Measurements from ENCODE around the gene FGFR2.

The FGFR2 gene

DNA sequence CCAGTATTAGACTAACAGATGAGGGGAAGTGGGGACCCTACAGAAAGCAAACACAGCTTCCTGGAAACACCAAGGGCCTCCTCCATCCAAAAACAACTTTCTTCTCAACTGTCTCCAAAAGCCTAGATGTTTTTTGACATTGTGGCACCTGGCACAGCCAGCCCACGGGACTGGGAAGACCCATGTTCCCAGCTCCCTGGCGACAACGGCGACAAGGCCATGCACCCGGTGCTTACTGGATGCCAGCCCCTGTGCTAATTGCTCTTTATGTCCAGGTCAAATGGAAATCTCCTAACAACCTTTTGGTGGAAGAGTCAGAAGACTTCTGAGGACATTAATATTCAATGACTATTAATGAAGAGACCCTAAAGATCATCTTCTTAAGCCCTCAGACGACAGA is 7.1 kb downstream of the FGFR2 start:
- H3K4me1 ChIP-seq (ENCODE audit: control insufficient read depth, insufficient read depth, low read length, poor library complexity, severe bottlenecking), result no peaks in the 10 kb centered on the region
- no peak overlapping the region for H3K4me3 ChIP-seq (ENCODE audit: insufficient read depth, low read depth, low read length, poor library complexity, severe bottlenecking)
- no peak overlapping the region for H3K27ac ChIP-seq (ENCODE audit: insufficient read depth, low read length, poor library complexity, severe bottlenecking)
- no peaks in the 10 kb centered on the region for H3K36me3 ChIP-seq (ENCODE audit: control insufficient read depth, insufficient read depth, low read length)
- DNase-seq, result no peak
- no peaks in the 10 kb centered on the region for H3K27me3 ChIP-seq (replicated peaks; ENCODE audit: control insufficient read depth, insufficient read depth, low read length, poor library complexity, severe bottlenecking)
- no peaks in the 10 kb centered on the region for H3K9me3 ChIP-seq (ENCODE audit: control insufficient read depth, low read length)

- H3K9me3 ChIP-seq (ENCODE audit: control insufficient read depth, low read length), result no peaks in the 10 kb centered on the region
- H3K27ac ChIP-seq (ENCODE audit: insufficient read depth, low read length, poor library complexity, severe bottlenecking), result no peak overlapping the region
- H3K36me3 ChIP-seq (ENCODE audit: control insufficient read depth, insufficient read depth, low read length), result no peaks in the 10 kb centered on the region
- no peak for DNase-seq
- H3K27me3 ChIP-seq (replicated peaks; ENCODE audit: control insufficient read depth, insufficient read depth, low read length, poor library complexity, severe bottlenecking), result no peaks in the 10 kb centered on the region
- H3K4me3 ChIP-seq (ENCODE audit: insufficient read depth, low read depth, low read length, poor library complexity, severe bottlenecking), result no peak overlapping the region
- no peaks in the 10 kb centered on the region for H3K4me1 ChIP-seq (ENCODE audit: control insufficient read depth, insufficient read depth, low read length, poor library complexity, severe bottlenecking)
Measured at GRCh38 chr10:121590772-121591171, 7.5 kb downstream of the FGFR2 start.

GRCh38 chr10:121589553-121589952 is 8.7 kb downstream of the FGFR2 start:
- Histone ChIP-seq H3K9me3 (ENCODE audit: control insufficient read depth, low read length) (no peaks in the 10 kb centered on the region), H3K27ac (ENCODE audit: insufficient read depth, low read length, poor library complexity, severe bottlenecking) (no peak overlapping the region), H3K4me3 (ENCODE audit: insufficient read depth, low read depth, low read length, poor library complexity, severe bottlenecking) (no peak overlapping the region), H3K4me1 (ENCODE audit: control insufficient read depth, insufficient read depth, low read length, poor library complexity, severe bottlenecking) (no peaks in the 10 kb centered on the region), H3K36me3 (ENCODE audit: control insufficient read depth, insufficient read depth, low read length) (no peaks in the 10 kb centered on the region), H3K27me3 (replicated peaks; ENCODE audit: control insufficient read depth, insufficient read depth, low read length, poor library complexity, severe bottlenecking) (no peaks in the 10 kb centered on the region)
- DNase-seq, result no peak

DNA sequence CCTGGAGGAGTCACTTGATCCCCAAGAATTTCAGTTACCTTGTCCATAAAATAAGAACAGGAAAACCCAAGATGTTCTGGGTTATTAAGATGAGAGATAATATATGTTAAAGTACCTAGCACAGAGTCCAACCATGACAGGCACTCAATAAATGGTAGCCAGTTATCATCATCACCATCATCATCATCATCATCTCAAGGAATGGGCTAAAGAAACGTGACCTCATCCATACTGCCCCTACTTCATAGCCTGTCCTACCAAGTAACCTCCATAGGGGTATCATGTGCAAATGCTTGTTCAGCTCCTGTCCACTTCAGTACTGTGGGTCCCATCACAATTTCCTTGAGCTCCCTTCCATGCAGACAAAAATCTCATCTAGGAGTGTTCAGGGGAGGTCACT is 14.4 kb downstream of the FGFR2 start:
- Histone ChIP-seq H3K4me3 (ENCODE audit: insufficient read depth, low read depth, low read length, poor library complexity, severe bottlenecking) (no peak overlapping the region), H3K4me1 (ENCODE audit: control insufficient read depth, insufficient read depth, low read length, poor library complexity, severe bottlenecking) (no peaks in the 10 kb centered on the region), H3K36me3 (ENCODE audit: control insufficient read depth, insufficient read depth, low read length) (no peaks in the 10 kb centered on the region), H3K27me3 (replicated peaks; ENCODE audit: control insufficient read depth, insufficient read depth, low read length, poor library complexity, severe bottlenecking) (no peaks in the 10 kb centered on the region), H3K9me3 (ENCODE audit: control insufficient read depth, low read length) (no peaks in the 10 kb centered on the region), H3K27ac (ENCODE audit: insufficient read depth, low read length, poor library complexity, severe bottlenecking) (no peak overlapping the region)
- DNase-seq, result no peak

DNA sequence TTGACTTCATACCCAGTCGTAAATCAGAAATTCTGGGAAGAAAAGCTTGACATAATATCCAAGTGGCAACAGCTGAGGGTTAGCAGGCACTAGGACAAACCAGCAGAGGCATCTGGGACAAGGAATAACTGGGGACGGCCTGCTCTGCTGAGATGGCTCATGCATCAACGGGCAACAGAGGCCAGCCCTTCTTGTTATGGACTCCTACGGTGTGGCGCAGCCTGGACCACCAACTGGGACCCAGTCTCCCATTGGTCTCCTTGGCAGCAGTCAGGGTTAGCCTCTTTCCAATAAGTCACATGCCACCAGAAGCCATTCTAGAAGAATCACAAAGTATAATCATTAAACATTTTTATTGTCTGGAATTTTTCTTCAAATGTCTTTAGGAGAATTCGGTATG is 15.0 kb downstream of the FGFR2 start:
- H3K36me3 ChIP-seq (ENCODE audit: control insufficient read depth, insufficient read depth, low read length), result no peaks in the 10 kb centered on the region
- DNase-seq, result no peak
- H3K4me3 ChIP-seq (ENCODE audit: insufficient read depth, low read depth, low read length, poor library complexity, severe bottlenecking), result no peak overlapping the region
- H3K27ac ChIP-seq (ENCODE audit: insufficient read depth, low read length, poor library complexity, severe bottlenecking), result no peak overlapping the region
- H3K9me3 ChIP-seq (ENCODE audit: control insufficient read depth, low read length), result no peaks in the 10 kb centered on the region
- H3K27me3 ChIP-seq (replicated peaks; ENCODE audit: control insufficient read depth, insufficient read depth, low read length, poor library complexity, severe bottlenecking), result no peaks in the 10 kb centered on the region
- H3K4me1 ChIP-seq (ENCODE audit: control insufficient read depth, insufficient read depth, low read length, poor library complexity, severe bottlenecking), result no peaks in the 10 kb centered on the region

DNA sequence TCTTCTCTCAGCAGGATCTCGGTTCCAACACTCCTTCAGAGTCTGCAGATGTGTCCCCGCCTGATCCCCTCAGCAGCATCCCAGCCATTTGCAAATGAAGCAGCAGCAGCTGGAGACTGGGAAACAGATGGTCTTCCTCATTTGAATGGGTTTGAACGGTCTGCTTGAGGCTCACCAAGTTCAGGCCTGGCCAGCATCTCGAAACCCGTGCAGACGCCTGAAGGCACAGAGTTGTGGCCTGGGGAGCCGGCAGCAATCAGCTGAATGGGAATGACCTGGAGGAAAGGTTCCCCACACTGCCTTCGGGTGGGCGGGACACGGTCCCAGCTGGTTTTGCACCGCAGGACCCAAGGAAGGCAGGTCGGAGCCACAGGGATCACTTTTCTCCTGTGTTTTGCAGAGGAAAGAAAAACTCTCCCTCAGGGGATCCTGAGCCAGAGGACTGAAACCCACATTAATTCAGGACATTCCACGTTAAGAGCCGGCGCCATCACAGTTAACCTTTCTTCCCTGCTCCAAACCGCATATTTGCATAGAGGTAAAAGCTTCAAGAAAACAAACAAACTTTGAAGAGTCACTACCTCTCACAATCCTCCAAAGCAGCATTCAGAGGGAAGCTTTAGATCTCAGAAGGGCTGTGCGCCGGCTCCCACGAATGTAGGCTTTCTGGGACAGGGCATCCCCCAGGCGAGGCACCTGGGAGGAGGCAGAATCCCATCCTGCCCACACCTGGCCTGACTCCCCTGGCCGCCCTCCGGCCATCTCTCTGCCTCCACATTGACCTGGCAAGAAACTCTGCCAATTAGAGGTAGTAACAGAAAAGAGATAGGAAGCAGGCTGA is 17.7 kb downstream of the FGFR2 start:
- no peak for DNase-seq
- no peak overlapping the region for H3K27ac ChIP-seq (ENCODE audit: insufficient read depth, low read length, poor library complexity, severe bottlenecking)
- H3K4me1 ChIP-seq (ENCODE audit: control insufficient read depth, insufficient read depth, low read length, poor library complexity, severe bottlenecking), result no peaks in the 10 kb centered on the region
- no peaks in the 10 kb centered on the region for H3K9me3 ChIP-seq (ENCODE audit: control insufficient read depth, low read length)
- no peaks in the 10 kb centered on the region for H3K27me3 ChIP-seq (replicated peaks; ENCODE audit: control insufficient read depth, insufficient read depth, low read length, poor library complexity, severe bottlenecking)
- H3K4me3 ChIP-seq (ENCODE audit: insufficient read depth, low read depth, low read length, poor library complexity, severe bottlenecking), result no peak overlapping the region
- no peaks in the 10 kb centered on the region for H3K36me3 ChIP-seq (ENCODE audit: control insufficient read depth, insufficient read depth, low read length)

DNA sequence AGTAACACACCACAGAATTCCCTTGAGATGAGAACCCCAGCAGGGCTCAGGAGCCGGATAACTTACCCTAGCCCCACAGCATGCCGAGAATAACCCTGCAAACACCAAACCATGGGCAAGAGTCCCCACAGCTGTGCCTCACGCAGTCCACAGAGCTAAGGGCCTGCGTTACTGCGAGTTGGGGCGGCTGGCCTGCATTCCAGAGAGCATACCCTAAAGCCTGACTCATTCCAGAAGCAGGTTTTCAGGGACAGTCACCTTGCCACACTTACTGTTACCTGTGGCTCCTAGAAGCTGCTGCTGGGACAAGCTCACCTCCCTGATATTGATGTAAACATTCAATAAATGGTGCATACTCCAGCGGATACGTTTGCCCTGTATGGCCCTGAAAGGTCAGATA is 18.6 kb downstream of the FGFR2 start:
- Histone ChIP-seq H3K36me3 (ENCODE audit: control insufficient read depth, insufficient read depth, low read length) (no peaks in the 10 kb centered on the region), H3K4me1 (ENCODE audit: control insufficient read depth, insufficient read depth, low read length, poor library complexity, severe bottlenecking) (no peaks in the 10 kb centered on the region), H3K27me3 (replicated peaks; ENCODE audit: control insufficient read depth, insufficient read depth, low read length, poor library complexity, severe bottlenecking) (no peaks in the 10 kb centered on the region), H3K4me3 (ENCODE audit: insufficient read depth, low read depth, low read length, poor library complexity, severe bottlenecking) (no peak overlapping the region), H3K27ac (ENCODE audit: insufficient read depth, low read length, poor library complexity, severe bottlenecking) (no peak overlapping the region), H3K9me3 (ENCODE audit: control insufficient read depth, low read length) (no peaks in the 10 kb centered on the region)
- DNase-seq, result no peak

GRCh38 chr10:121578965-121579364 is 19.3 kb downstream of the FGFR2 start:
- no peaks in the 10 kb centered on the region for H3K36me3 ChIP-seq (ENCODE audit: control insufficient read depth, insufficient read depth, low read length)
- no peak for DNase-seq
- no peak overlapping the region for H3K27ac ChIP-seq (ENCODE audit: insufficient read depth, low read length, poor library complexity, severe bottlenecking)
- no peaks in the 10 kb centered on the region for H3K4me1 ChIP-seq (ENCODE audit: control insufficient read depth, insufficient read depth, low read length, poor library complexity, severe bottlenecking)
- no peak overlapping the region for H3K4me3 ChIP-seq (ENCODE audit: insufficient read depth, low read depth, low read length, poor library complexity, severe bottlenecking)
- no peaks in the 10 kb centered on the region for H3K27me3 ChIP-seq (replicated peaks; ENCODE audit: control insufficient read depth, insufficient read depth, low read length, poor library complexity, severe bottlenecking)
- H3K9me3 ChIP-seq (ENCODE audit: control insufficient read depth, low read length), result no peaks in the 10 kb centered on the region

GRCh38 chr10:121578298-121578697 is 19.9 kb downstream of the FGFR2 start:
- Histone ChIP-seq H3K9me3 (ENCODE audit: control insufficient read depth, low read length) (no peaks in the 10 kb centered on the region), H3K36me3 (ENCODE audit: control insufficient read depth, insufficient read depth, low read length) (no peaks in the 10 kb centered on the region), H3K27ac (ENCODE audit: insufficient read depth, low read length, poor library complexity, severe bottlenecking) (no peak overlapping the region), H3K4me1 (ENCODE audit: control insufficient read depth, insufficient read depth, low read length, poor library complexity, severe bottlenecking) (no peaks in the 10 kb centered on the region), H3K27me3 (replicated peaks; ENCODE audit: control insufficient read depth, insufficient read depth, low read length, poor library complexity, severe bottlenecking) (no peaks in the 10 kb centered on the region), H3K4me3 (ENCODE audit: insufficient read depth, low read depth, low read length, poor library complexity, severe bottlenecking) (no peak overlapping the region)
- DNase-seq, result no peak

- H3K4me1 ChIP-seq (ENCODE audit: control insufficient read depth, insufficient read depth, low read length, poor library complexity, severe bottlenecking), result no peaks in the 10 kb centered on the region
- H3K9me3 ChIP-seq (ENCODE audit: control insufficient read depth, low read length), result no peaks in the 10 kb centered on the region
- DNase-seq, result no peak
Measured at GRCh38 chr10:121577568-121577967, 20.7 kb downstream of the FGFR2 start.

More at GRCh38 chr10:121577568-121577967, 20.7 kb downstream of the FGFR2 start:
- H3K27ac ChIP-seq (ENCODE audit: insufficient read depth, low read length, poor library complexity, severe bottlenecking), result no peak overlapping the region
- H3K4me3 ChIP-seq (ENCODE audit: insufficient read depth, low read depth, low read length, poor library complexity, severe bottlenecking), result no peak overlapping the region
- no peaks in the 10 kb centered on the region for H3K27me3 ChIP-seq (replicated peaks; ENCODE audit: control insufficient read depth, insufficient read depth, low read length, poor library complexity, severe bottlenecking)
- no peaks in the 10 kb centered on the region for H3K36me3 ChIP-seq (ENCODE audit: control insufficient read depth, insufficient read depth, low read length)

Measured in effector memory CD4-positive, alpha-beta T cell (primary cell).